ENCODE data around the gene PPIE. TPM values are rescaled to one million over a fixed set of nuclear protein-coding genes. Genes with fewer than 3 reads are reported as not detected.
"Not testable (repeated sequence)": the region's sequence is repeated elsewhere in the genome, so short reads cannot be mapped to it uniquely, and the experiment has no call there.

The PPIE gene
- total RNA-seq, 6 experiments from 2014 or later: 38.9 to 45.8 (median 41.7) TPM

GRCh38 chr1:39762550-39763540 is 24.2 kb downstream of the PPIE start:
- Mint-ChIP-seq H3K4me1 (ENCODE audit: low read depth) (peaks cover 8% of the 10 kb centered on the region; the same call in 1 of the 2 replicates), H3K4me3 (no peak overlapping the region)
- no peak for TF ChIP-seq CTCF (IDR thresholded peaks at IDR 0.05)

GRCh38 chr1:39763619-39764374 is 25.1 kb downstream of the PPIE start:
- H3K36me3 Mint-ChIP-seq (ENCODE audit: low read depth): not testable (repeated sequence)

More at GRCh38 chr1:39762550-39763540, 24.2 kb downstream of the PPIE start:
- peaks cover 1% of the 10 kb centered on the region for H3K27me3 Mint-ChIP-seq (ENCODE audit: insufficient read depth)
- no peak overlapping the region for H3K27ac Mint-ChIP-seq
- peaks cover 8% of the 10 kb centered on the region for H3K36me3 Mint-ChIP-seq (ENCODE audit: low read depth)
- H3K9me3 Mint-ChIP-seq: no peaks in the 10 kb centered on the region
- no peak for DNase-seq

DNA sequence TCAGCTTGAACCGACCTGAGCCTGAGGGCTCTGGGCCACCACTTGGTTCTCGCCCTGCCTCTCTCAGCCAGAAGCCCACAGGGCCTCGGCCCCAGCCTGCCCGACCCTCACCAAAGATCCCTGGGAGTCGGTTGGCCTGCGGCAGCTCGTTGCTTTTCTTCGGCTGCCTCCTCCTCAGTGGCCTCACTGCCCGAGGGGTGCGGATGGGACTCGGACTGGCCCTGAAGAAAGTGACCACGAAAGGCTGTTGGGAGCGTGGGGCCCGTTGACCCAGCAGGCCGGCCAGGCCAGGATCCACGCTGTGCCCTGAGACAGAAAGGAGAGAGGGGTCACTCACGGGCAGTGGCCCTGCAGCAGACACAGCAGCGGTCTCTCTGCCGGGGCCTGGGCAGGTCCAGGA is 25.8 kb downstream of the PPIE start:
- not testable (repeated sequence) for H3K27me3 Mint-ChIP-seq (ENCODE audit: insufficient read depth); H3K4me1 Mint-ChIP-seq (ENCODE audit: low read depth); H3K36me3 Mint-ChIP-seq (ENCODE audit: low read depth); DNase-seq; H3K27ac Mint-ChIP-seq; H3K9me3 Mint-ChIP-seq; H3K4me3 Mint-ChIP-seq

More at GRCh38 chr1:39763619-39764374, 25.1 kb downstream of the PPIE start:
- not testable (repeated sequence) for H3K4me1 Mint-ChIP-seq (ENCODE audit: low read depth); H3K27ac Mint-ChIP-seq; H3K9me3 Mint-ChIP-seq; DNase-seq; H3K27me3 Mint-ChIP-seq (ENCODE audit: insufficient read depth); H3K4me3 Mint-ChIP-seq

DNA sequence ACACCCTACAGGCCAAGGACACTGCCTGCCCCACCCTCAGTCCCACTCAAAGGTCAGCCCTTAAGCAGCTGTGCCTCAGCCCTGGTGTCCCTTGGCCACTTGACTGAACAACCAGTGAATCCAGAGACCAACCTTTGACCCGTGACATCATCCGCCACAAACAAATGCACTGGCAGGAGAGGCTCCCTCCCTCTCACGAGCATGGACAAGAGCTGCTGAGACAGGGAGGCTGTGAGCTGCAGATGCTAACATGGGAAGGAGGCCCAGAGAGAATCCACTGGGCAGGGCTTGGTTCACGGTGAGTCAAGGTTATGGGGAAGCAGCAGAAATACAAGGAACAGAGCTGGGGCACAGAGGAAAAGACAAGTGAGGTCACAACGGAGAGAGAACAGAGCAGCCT is 27.8 kb downstream of the PPIE start:
- H3K4me1 Mint-ChIP-seq (ENCODE audit: low read depth); H3K27me3 Mint-ChIP-seq (ENCODE audit: insufficient read depth); DNase-seq; H3K4me3 Mint-ChIP-seq; H3K36me3 Mint-ChIP-seq (ENCODE audit: low read depth); H3K27ac Mint-ChIP-seq; H3K9me3 Mint-ChIP-seq: not testable (repeated sequence)

- H3K4me3 Mint-ChIP-seq: not testable (repeated sequence)
Measured at GRCh38 chr1:39769502-39769901, 30.8 kb downstream of the PPIE start.

DNA sequence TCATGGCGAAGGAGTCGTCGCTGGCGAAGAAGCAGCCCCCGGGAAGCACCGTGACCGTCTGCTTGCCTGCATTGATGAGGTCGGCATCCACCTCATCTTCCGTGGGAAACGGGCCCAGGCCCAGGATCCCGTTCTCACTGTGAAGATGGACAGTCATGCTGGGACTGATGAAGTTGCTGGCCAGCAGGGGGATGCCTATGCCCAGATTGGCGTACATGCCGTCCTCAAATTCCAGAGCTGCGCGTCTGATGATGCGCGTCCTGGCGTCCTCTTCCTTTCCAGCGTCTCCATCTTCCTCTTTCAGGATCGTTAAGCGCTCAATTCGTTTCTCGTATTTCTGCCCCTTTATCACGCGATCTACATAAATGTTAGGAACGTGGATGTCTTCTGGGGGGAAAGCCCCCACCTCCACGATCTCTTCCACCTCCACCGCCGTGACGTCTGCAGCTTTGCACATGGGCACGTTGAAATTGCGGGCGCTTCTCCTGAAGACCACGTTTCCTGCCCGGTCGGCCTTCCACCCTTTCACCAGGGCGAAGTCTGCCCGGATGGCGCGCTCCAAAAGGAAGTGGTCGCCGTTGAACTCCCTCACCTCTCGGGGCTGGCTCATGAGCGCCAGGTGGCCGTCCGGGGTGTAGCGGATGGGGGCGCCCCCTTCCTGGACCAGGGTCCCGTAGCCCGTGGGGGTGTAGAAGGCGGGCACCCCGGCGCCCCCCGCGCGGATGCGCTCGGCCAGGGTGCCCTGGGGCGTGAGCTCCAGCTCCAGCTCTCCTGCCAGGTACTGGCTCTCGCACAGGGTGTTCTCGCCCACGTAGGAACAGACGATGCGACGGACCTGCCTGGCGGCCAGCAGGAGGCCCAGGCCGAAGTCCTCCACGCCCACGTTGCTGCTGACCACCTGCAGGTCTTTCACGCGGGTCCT is 31.7 kb downstream of the PPIE start:
- H3K27me3 Mint-ChIP-seq (ENCODE audit: insufficient read depth); DNase-seq; H3K27ac Mint-ChIP-seq; H3K4me1 Mint-ChIP-seq (ENCODE audit: low read depth); H3K9me3 Mint-ChIP-seq; H3K36me3 Mint-ChIP-seq (ENCODE audit: low read depth): not testable (repeated sequence)
- H3K4me3 Mint-ChIP-seq: peak overlapping the region; percentile 83

More at GRCh38 chr1:39769502-39769901, 30.8 kb downstream of the PPIE start:
- not testable (repeated sequence) for H3K4me1 Mint-ChIP-seq (ENCODE audit: low read depth); H3K36me3 Mint-ChIP-seq (ENCODE audit: low read depth); H3K27ac Mint-ChIP-seq; H3K27me3 Mint-ChIP-seq (ENCODE audit: insufficient read depth); H3K9me3 Mint-ChIP-seq; DNase-seq

- DNase-seq; H3K27me3 Mint-ChIP-seq (ENCODE audit: insufficient read depth); H3K4me1 Mint-ChIP-seq (ENCODE audit: low read depth); H3K9me3 Mint-ChIP-seq; H3K27ac Mint-ChIP-seq; H3K36me3 Mint-ChIP-seq (ENCODE audit: low read depth): not testable (repeated sequence)
- H3K4me3 Mint-ChIP-seq: peak within 1 kb of the TSS; percentile 83
Measured at GRCh38 chr1:39771022-39771532, 32.4 kb downstream of the PPIE start, which contains the start of gene OXCT2. Gene OXCT2, minus strand, starts transcription at chr1:39771348. Its CDS starts 93 bp downstream, at chr1:39771255.

GRCh38 chr1:39773369-39773979 is 34.8 kb downstream of the PPIE start:
- not testable (repeated sequence) for H3K9me3 Mint-ChIP-seq; H3K4me3 Mint-ChIP-seq; H3K27ac Mint-ChIP-seq; H3K27me3 Mint-ChIP-seq (ENCODE audit: insufficient read depth); H3K4me1 Mint-ChIP-seq (ENCODE audit: low read depth); H3K36me3 Mint-ChIP-seq (ENCODE audit: low read depth); DNase-seq

DNA sequence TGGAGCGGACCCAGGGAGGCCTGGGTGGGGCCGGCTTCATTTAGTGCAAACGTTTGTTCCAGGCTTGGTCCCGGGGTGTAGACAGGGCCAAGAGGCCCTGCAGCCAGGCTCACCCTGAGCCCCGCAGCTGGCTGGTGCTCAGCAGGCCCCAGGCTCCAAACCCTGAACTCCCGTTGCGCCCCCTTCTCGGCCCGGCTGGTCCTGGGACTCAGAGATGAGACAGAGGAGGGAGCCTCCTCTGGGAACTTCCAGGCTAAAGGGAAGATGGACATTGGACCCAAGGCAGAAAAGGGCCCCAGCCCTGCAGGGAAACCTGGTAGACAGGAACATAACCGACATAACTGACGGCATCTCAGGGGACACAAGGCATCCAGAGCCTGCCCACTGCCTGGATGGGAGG is 36.5 kb downstream of the PPIE start:
- H3K27me3 Mint-ChIP-seq (ENCODE audit: insufficient read depth): peaks cover 15% of the 10 kb centered on the region
- H3K27ac Mint-ChIP-seq; H3K4me1 Mint-ChIP-seq (ENCODE audit: low read depth); DNase-seq; H3K4me3 Mint-ChIP-seq; H3K9me3 Mint-ChIP-seq; H3K36me3 Mint-ChIP-seq (ENCODE audit: low read depth): not testable (repeated sequence)

DNA sequence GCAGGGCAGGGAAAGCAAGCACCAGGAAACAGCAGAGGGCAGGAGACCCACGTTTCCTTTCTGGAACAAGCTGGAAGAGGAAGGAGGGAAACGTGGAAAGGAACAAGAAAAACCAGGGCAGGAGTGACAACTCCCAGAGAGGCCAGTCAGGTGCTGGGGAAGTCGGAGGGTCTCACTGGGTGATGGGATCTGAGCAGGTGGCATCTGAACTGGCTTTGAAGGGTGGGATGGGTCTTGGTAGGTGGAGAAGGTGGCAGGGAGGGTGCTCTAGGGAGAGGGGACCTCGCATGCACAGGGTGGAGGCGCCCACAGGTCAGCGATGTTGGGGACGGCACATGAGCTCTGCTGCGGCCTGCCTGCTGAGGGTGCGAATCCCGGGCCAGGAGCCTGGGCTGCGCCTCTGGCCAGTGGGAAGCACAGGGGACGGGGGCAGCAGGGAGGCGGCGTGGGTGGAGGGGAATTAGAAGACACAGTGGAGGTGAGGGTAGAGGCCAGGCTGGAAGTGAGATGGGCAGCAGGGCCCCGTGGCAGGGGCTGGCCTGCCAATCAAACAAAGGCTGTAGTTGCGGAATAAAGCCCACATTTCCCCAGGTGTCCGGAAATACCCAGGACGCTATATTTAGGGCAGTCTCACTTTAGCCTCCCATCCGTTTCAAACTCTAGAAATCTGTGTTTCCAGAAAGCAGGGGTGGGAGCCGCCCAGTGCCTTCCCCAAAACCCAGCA is 37.2 kb downstream of the PPIE start:
- not testable (repeated sequence) for DNase-seq; H3K4me3 Mint-ChIP-seq; H3K9me3 Mint-ChIP-seq; H3K27ac Mint-ChIP-seq; H3K4me1 Mint-ChIP-seq (ENCODE audit: low read depth); H3K36me3 Mint-ChIP-seq (ENCODE audit: low read depth)
- H3K27me3 Mint-ChIP-seq (ENCODE audit: insufficient read depth): peaks cover 16% of the 10 kb centered on the region

Data from HFFc6 (cell line).